Gastroesophageal sphincter (tissue), 4 donors: ENCODE results near the gene VPS8. TPM values are rescaled to one million over a fixed set of nuclear protein-coding genes. Genes with fewer than 3 reads are reported as not detected.

Experiments used
- ATAC-seq: fragments of 150-250 bp; one replicate; pipeline ENCODE4 v1.9.1; 2016; ENCODE audit warnings: mild to moderate bottlenecking, moderate library complexity
- H3K27ac ChIP-seq, 4 donors: fragments of 200-600 bp; sonication (generic) in 3 of 4; 1 replicate in 3 of 4; 2 replicates in 1 of 4; pipeline ENCODE4 v1.5.1; 2016 to 2019
- H3K27me3 ChIP-seq: fragments of 200-600 bp; sonication (generic); one replicate; pipeline ENCODE4 v1.5.1; 2019
- H3K36me3 ChIP-seq, 2 donors: fragments of 200-600 bp; sonication (generic); one replicate each; pipeline ENCODE4 v1.5.1; 2019; ENCODE audit warnings: control low read depth in 1 of 2
- H3K4me1 ChIP-seq, 3 donors: fragments of 200-600 bp; sonication (generic); 1 replicate in 2 of 3; 2 replicates in 1 of 3; pipeline ENCODE4 v1.5.1; 2016 to 2019; ENCODE audit warnings: control low read depth in 2 of 3
- H3K4me3 ChIP-seq, 2 donors: fragments of 200-600 bp; sonication (generic); one replicate each; pipeline ENCODE4 v1.5.1; 2019; ENCODE audit warnings: mild to moderate bottlenecking in 1 of 2, moderate library complexity in 1 of 2
- H3K9me3 ChIP-seq, 3 donors: fragments of 200-600 bp; sonication (generic); one replicate each; pipeline ENCODE4 v1.5.1; 2017 to 2019; ENCODE audit warnings: control low read depth in 2 of 3
- EP300 ChIP-seq: sonication (generic); formaldehyde crosslinking; IDR thresholded peaks from one replicate; pipeline ENCODE4 v1.6.1; 2017; ENCODE audit warnings: antibody characterized with exemption, mild to moderate bottlenecking
- POLR2A ChIP-seq, 2 donors: fragments of 450-650 bp; IDR thresholded peaks; one replicate each; pipeline ENCODE4 v1.6.1; 2017; ENCODE audit warnings: antibody characterized with exemption in 2 of 2, mild to moderate bottlenecking in 2 of 2, moderate library complexity in 1 of 2
- POLR2AphosphoS5 ChIP-seq: sonication (generic); formaldehyde crosslinking; IDR thresholded peaks from one replicate; pipeline ENCODE4 v1.6.1; 2017; ENCODE audit warnings: antibody characterized with exemption
- WGBS, 2 donors: methylation state at CpG; one replicate each; pipeline ENCODE4 v1.1.5; 2018; ENCODE audit warnings: low coverage in 1 of 2; 5-methylcytosine and 5-hydroxymethylcytosine counted together
- total RNA-seq, 4 donors: library from RNA; depleted of rRNA; stranded (reverse); fragments of >200 nt; gene quantifications; one replicate each; pipeline ENCODE4 v1.1.0, GENCODE V29; 2016
- TF ChIP-seq, protein P1 (sequence below), 4 experiments: fragments of 200-600 bp in 2 of 4; fragments of 450-650 bp in 2 of 4; sonication (generic) in 1 of 4; IDR thresholded peaks; one replicate each; pipeline ENCODE4 v1.5.1; 2017 to 2019; ENCODE audit warnings: antibody characterized with exemption in 4 of 4, mild to moderate bottlenecking in 2 of 4, moderate library complexity in 2 of 4

Gene VPS8
- total RNA-seq, 4 donors from 2014 or later: 27.1 to 72.5 (median 40.8) TPM

DNA sequence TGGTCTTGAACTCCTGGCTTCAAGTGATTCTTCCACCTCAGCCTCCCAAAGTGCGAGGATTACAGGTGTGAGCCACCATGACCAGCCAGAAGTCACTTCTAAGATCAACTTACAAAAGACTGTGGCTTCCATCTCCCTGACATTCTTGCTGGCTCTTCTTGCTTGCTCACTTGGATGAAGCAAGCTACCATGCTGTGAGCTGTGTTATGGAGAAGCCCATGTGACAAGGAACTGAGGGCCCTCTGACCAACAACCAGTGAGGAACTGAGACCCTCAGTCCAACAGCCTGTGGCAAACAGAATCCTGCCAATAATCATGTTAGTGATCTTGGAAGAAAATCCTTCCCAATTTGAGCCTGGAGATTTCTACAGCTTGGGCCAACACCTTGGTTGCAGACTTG is 7.2 kb upstream of the VPS8 start:
- 83% methylated on average over 1 of the region's 1 CpG; no CpG with 5 or more reads in 1 of the 2 donors for WGBS, 2 donors
- H3K9me3 ChIP-seq: no peaks in the 10 kb centered on the region
- H3K4me1 ChIP-seq: no peaks in the 10 kb centered on the region
- peaks cover 11% of the 10 kb centered on the region for H3K27me3 ChIP-seq
- TF ChIP-seq, protein P1, sequence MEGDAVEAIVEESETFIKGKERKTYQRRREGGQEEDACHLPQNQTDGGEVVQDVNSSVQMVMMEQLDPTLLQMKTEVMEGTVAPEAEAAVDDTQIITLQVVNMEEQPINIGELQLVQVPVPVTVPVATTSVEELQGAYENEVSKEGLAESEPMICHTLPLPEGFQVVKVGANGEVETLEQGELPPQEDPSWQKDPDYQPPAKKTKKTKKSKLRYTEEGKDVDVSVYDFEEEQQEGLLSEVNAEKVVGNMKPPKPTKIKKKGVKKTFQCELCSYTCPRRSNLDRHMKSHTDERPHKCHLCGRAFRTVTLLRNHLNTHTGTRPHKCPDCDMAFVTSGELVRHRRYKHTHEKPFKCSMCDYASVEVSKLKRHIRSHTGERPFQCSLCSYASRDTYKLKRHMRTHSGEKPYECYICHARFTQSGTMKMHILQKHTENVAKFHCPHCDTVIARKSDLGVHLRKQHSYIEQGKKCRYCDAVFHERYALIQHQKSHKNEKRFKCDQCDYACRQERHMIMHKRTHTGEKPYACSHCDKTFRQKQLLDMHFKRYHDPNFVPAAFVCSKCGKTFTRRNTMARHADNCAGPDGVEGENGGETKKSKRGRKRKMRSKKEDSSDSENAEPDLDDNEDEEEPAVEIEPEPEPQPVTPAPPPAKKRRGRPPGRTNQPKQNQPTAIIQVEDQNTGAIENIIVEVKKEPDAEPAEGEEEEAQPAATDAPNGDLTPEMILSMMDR (IDR thresholded peaks at IDR 0.05): no peak
- TF ChIP-seq EP300 (no peak), POLR2AphosphoS5 (no peak), POLR2A (IDR thresholded peaks at IDR 0.05) (no peak)
- ATAC-seq: no peak
- H3K36me3 ChIP-seq: no peaks in the 10 kb centered on the region
- H3K27ac ChIP-seq: no peak overlapping the region
- no peak overlapping the region for H3K4me3 ChIP-seq

DNA sequence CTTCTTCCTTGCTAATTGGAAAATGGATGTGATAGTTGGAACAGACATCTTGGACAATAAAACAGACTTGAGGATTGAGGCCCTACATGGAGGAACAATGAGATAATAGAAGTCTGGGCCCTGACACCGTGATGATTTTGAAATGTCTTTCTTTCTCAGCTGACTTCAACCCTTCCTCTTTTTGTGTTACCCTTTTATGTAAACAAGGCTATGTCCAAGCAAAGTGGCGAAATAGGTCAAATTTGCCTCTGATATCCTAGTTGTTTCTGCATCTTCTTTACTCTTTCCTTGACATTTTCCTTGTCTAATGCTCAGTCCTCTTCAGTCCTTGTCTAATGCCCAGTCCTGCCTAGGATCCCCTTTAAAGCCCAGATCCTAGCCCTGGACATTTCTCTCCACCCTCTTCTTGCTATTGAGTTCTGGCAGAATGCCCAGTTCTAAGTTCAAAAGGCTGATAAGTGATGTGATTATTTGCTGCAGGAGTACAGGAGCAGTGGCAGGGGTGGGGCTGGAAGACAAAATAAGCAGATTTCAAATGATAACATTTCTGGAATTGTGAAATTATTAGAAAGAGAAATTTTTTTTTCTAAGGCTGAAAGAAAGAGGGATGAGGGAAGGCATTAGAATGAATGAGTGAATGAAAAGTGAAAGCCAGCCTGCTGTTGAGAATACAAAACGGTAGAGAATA is 6.5 kb upstream of the VPS8 start:
- H3K9me3 ChIP-seq: no peaks in the 10 kb centered on the region
- no peak overlapping the region for H3K27ac ChIP-seq
- no peaks in the 10 kb centered on the region for H3K4me1 ChIP-seq
- WGBS, 2 donors: 72 to 77% methylated on average over 3 of the region's 3 CpGs
- TF ChIP-seq POLR2AphosphoS5: no peak
- H3K4me3 ChIP-seq: no peak overlapping the region
- ATAC-seq: no peak
- no peaks in the 10 kb centered on the region for H3K36me3 ChIP-seq
- H3K27me3 ChIP-seq: peaks cover 6% of the 10 kb centered on the region

DNA sequence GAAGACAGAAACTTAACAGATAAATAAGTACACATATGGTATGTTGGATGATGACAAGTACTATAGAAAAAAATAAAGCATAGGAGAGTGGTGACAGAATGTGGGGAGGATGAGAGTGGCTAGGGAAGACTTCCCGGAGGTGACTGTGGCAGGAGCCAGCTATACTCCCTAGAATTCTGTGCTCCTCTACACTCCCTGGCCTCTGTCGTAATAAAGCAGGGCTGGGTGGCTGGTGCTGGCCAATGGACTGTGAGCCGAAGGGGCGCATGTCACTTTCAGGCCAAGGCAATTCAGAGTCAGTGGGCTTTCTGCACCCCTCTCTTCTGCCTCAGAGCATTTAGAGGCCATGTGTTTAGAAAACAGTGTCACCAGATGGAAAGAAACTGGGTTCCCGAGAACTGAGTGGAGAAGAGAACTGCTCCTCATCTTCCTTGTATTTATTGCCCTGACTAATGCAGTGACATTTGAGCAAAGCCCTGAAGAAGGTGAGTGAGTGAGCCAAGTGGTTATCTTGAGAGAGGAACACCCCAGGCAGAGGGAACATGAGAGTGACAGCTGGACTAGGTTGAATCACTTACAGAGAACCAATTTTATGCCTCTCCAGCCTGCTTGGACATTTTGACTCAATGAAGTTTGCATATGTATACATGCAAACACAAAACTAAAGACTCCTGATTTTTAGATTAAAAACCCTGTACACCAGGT is 5.2 kb upstream of the VPS8 start:
- WGBS, 2 donors: 80 to 100% methylated on average over 1 to 2 of the region's 5 CpGs
- TF ChIP-seq POLR2AphosphoS5: no peak
- TF ChIP-seq, protein P1 (IDR thresholded peaks at IDR 0.05): no peak
- no peak for TF ChIP-seq EP300
- TF ChIP-seq POLR2A (IDR thresholded peaks at IDR 0.05): no peak
- no peak for ATAC-seq
- Histone ChIP-seq H3K4me3 (no peak overlapping the region), H3K27me3 (no peaks in the 10 kb centered on the region), H3K4me1 (peaks cover 0 to 6% (median 0%) of the 10 kb centered on the region in 3 donors), H3K27ac (no peak overlapping the region), H3K36me3 (no peaks in the 10 kb centered on the region), H3K9me3 (no peaks in the 10 kb centered on the region)

DNA sequence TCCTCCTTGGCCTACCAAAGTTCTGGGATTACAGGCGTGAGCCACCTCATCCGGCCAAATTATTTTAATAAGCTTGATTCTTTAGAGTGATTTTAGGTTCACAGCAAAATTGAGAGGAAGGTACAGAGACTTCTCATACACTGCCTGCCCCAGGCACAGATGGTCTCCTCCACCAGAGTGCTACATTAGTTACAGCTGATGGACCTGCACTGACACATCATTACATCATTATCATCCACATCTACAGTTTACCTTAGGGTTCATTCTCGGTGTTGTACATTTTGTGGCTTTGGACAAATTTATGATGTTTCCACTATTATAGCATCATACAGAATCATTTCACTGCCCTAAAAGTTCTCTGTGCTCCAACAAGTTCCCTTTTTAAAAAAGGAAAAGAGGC is 4.4 kb upstream of the VPS8 start:
- no peak overlapping the region for H3K4me3 ChIP-seq
- H3K9me3 ChIP-seq: no peaks in the 10 kb centered on the region
- no peaks in the 10 kb centered on the region for H3K27me3 ChIP-seq
- 77 to 90% methylated on average over 3 of the region's 3 CpGs for WGBS, 2 donors
- H3K36me3 ChIP-seq: no peaks in the 10 kb centered on the region
- no peak for ATAC-seq
- TF ChIP-seq EP300: no peak
- TF ChIP-seq, protein P1 (IDR thresholded peaks at IDR 0.05): no peak
- no peak for TF ChIP-seq POLR2AphosphoS5
- no peak for TF ChIP-seq POLR2A (IDR thresholded peaks at IDR 0.05)
- H3K27ac ChIP-seq: no peak overlapping the region
- peaks cover 0 to 8% (median 0%) of the 10 kb centered on the region in 3 donors for H3K4me1 ChIP-seq

DNA sequence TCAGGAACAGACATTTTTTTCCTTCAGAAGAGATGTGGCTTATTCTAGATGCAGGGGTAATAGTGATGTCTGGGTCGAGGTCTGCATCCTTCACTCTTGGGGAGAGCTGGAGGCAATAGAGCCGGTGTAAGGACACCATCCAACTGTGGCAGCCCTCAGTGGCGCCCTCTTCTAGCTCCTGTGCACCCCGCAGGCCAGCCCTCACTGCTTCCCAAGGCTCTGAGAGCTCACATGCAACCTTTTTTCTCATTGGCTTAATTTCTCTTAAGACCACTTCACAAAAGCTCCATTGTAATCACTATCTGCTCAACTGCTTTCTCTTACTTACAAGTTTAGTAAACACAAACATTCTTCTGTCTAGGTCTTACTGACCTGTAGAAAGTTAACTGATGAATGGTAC is 3.9 kb upstream of the VPS8 start:
- no peak overlapping the region for H3K4me3 ChIP-seq
- H3K27me3 ChIP-seq: no peaks in the 10 kb centered on the region
- WGBS, 2 donors: 28 to 40% methylated on average over 3 to 4 of the region's 4 CpGs
- H3K27ac ChIP-seq: no peak overlapping the region
- no peak for ATAC-seq
- no peaks in the 10 kb centered on the region for H3K9me3 ChIP-seq
- no peak for TF ChIP-seq EP300
- TF ChIP-seq, protein P1 (IDR thresholded peaks at IDR 0.05): no peak
- TF ChIP-seq POLR2AphosphoS5: no peak
- no peak for TF ChIP-seq POLR2A (IDR thresholded peaks at IDR 0.05)
- no peaks in the 10 kb centered on the region for H3K36me3 ChIP-seq
- peaks cover 2 to 13% (median 4%) of the 10 kb centered on the region in 3 donors for H3K4me1 ChIP-seq
